ENCODE measurements around the gene ABCG1. TPM values are rescaled to one million over a fixed set of nuclear protein-coding genes. Genes with fewer than 3 reads are reported as not detected.

The ABCG1 gene
- total RNA-seq, 1 experiment from 2014 or later = 0.51 TPM

GRCh38 chr21:42231756-42232155 is 12.8 kb downstream of the ABCG1 start:
- no peak for DNase-seq (ENCODE audit: low read depth)

DNA sequence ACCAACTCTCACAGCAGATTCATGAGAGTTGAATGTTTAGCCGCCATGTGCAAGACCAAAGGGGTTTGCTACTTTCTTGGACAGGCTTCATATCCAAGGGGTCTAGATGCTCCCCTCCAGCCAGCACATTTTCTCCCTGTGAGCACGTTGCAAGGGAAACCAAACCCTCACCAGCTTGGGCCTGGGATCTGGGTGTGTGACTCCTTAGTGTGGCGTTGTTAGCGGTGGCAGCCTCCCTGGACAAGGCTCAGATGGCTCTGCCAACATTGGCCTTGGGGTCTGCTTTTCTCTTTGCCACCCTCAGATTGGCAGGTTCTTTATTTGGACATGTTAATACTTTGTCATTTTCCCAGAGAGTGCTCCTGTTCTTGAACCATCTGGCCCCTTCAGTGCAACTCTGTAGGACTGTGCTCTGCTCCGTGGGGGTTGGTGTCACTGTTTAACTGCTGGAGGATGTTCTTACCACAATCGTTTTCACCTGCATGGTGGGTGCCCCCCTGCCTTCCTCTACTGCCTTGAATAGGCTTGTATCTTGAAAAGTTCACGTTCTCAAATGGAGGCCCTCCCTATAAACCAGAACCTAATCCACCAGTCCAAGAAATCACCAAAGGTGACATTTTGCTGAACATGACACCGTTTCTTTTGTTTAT is 13.4 kb downstream of the ABCG1 start:
- DNase-seq (ENCODE audit: low read depth) = no peak

DNA sequence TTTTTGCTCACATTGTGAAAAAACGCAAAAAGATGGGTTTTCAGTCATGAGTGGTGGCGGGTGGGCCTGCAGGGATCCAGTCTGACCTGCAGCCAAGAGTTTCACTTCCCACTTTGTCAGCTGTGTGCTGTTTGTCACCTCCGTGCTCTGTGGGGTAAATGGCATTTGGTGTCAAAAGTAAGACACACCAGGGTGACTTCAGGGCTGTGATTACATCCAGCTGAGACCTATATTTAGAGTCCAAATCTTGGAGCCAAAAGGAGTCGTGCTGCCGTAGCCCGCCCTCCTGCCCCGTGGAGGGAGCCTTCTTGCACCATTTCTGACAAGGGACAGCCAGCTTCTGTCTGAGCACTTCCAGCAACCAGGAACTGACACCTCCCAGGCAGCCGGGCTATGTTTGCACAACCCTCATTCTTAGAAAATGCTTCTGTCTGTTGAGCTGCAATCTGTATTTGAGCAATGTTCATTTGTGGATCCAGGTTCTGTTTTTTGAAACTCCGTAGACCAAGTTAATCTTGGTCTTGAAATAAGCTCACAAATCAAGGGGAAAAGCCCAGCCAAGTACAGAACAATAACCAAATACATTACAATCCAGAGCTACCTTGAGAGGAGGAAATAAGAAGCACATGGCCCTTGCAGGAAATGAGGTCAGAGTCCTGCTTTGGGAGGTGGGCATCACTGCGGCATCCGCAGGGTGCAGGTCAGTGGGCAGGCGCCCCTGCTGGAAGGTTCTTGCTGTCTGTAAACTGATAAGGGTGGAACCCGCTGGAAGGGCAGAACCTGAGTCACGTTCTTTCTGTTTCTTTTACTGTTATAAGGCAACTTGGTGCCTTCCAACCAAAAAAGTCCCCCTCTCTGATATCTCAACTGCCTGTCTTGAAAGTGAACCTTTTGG is 14.4 kb downstream of the ABCG1 start:
- peak; percentile 41 for DNase-seq (ENCODE audit: low read depth)

GRCh38 chr21:42234041-42234440 is 15.1 kb downstream of the ABCG1 start:
- DNase-seq (ENCODE audit: low read depth) = no peak

DNA sequence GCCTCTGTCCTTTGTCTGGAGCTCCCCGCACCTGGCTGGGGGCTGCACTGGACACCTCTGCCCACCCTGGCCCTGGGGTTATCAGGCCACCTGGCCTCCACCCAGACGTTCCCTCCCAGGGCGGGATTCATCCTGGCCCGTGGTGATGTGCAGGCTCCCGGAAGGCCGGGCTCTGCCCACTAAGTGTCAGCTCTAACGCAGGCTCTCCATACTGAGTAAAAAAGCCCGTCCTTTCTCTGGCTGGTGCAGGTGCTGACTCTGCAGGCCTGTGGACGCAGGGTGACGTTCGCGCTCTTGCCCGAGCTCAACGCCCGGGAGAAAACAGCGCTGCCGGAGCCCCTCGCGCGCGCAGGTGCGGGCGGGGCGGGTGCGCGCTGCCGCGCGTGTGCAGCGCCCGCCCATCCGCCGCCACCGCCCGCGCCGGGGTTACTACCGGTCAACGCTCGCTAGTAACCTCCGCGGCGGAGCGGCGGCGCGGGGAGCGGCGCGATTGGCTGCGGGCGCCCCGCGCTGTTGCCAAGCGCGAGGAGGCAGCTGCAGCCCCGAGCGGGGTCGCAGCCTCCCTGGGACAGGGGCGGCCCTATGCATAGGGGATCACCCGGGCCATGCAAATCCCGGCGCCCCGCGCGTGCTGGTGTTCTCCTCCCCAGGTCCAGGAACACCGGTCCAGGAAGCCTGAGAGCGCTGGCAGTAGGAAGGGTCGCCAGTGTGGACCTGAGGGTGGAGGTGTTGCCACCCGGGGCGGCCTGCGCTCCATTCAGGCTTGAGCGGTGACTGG is 15.7 kb downstream of the ABCG1 start:
- peak; percentile 62 for DNase-seq (ENCODE audit: low read depth)

DNA sequence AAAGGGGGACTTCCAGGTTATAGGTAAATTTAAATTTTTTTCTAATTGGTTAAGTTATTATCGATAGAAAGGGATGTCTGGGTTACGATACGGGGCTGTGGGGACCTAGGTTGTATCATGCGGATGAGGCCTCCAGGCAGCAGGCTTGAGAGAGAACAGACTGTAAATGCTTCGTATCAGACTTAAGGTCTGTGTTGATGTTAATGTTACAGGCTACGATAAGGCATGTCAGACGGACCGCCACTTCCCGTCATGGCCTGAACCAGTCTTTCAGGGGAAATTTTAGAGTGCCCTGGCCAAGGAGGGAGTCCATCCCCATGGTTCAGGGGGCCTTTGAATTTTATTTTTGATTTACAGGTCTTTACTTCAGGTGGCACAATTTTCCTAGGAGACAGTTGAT is 16.7 kb downstream of the ABCG1 start:
- no peak for DNase-seq (ENCODE audit: low read depth)

DNA sequence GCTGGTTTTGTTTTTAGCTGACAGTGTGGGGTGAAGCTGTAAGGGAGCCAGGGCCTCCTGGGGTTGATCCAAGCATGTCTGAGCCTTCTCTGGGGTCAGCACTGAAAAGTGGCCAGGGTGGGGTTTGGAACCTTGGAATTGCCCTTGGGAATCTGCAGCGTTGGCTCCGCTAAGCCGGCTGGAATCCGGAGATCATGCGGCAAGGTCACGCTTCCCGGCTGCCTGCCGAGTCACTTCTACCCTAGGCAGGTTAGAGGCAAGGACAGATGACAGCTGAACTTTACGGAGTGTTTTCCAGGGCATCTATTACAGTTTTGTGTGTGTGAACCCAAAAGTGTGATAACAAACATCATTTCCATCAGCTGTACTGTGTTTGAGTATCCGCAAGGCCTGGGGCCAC is 17.1 kb downstream of the ABCG1 start:
- no peak for DNase-seq (ENCODE audit: low read depth)

DNA sequence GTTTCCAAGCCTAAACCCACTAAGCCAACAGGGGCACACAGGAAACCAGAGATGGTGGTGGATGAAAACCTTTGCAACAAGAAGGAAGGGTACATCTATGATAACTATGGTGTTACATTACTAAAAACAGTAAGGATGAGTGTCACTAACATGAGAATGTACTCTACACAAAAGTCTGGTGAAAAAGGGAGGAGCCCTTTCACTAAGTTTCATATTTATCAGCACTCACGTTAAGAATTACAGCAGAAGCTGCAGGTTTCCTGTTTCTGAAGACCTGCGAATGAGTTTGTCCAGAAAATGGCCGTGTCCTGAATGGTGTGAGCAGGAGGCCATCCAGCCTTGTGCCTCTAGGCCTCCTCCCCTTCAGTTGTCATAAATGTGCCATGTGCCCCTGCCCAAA is 17.8 kb downstream of the ABCG1 start:
- DNase-seq (ENCODE audit: low read depth) = no peak

- no peak for DNase-seq (ENCODE audit: low read depth)
These were observed 18.2 kb downstream of the ABCG1 start for GRCh38 chr21:42237161-42237560.

DNA sequence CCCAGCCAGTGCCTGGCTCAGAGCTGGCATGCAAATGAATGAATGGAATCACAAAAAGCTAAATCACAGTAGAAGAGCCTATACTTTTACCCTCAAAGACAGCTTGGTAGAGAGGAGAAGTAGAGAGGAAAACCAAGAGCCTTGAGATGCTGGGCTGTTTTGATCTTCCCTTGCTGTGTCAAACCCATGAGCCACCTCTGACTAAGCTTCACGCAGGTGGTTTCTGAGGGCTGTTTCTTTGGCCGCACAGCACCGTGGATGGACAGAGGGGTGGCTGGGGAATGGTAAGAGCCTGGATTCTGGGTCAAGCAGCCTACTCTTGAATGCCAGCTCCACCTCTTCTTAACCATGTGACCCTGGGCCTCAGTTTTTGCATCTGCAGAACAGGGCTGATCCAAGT is 18.6 kb downstream of the ABCG1 start:
- DNase-seq (ENCODE audit: low read depth) = no peak

DNA sequence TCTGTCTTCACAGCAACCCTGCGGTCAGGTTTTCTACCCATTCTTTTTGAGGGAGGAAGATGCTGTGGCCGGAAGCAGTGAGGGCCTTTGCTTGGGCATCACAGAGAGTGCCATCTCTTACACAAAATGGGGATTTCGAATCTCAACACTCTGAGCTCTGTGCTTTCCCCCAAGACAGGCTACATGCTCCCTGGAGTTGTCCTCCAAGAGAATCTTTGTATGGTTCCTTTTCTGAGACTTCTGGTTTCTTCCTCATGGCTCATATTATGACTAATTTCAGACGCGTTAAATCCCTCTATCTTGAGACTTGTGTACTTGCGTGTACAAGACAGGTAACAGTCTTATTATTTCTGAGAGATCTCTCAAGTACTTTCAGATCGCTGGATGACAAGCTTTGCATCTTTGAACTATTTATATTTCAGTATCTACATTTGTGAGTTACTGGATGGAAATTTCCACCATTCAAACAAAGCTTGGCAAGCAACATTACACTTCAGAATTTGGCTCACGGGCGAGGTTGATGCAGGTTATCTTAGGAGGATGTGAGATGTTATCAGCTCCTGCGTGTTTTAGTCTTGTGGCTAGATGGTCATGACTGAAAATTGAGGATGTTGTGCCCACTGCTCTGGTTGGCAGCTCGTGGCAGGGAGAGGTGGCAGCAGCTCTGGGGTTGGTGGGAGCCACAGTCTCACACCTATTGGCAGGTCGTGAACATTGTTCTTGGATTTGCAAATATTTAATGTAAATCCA is 19.4 kb downstream of the ABCG1 start:
- DNase-seq (ENCODE audit: low read depth) = no peak

DNA sequence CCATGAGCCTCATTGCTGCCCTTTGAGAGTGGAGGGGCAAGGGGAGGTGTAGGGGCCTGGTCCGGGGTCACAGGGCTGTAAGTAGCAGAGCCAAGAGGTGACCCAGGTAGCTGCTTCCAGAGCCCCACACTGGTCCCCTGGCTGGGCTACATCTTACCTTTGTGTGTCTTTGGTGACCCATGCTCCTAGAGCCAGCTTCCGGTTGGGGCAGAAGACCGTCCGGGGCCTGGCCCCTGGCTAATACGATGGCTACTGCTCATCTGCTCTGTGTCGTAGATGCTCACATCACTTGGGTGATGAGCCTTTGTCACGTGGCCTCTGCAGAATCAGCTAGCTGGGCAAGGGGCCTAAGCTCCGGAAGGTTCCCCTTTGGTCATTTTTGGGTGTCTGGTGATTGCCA is 20.6 kb downstream of the ABCG1 start:
- no peak for DNase-seq (ENCODE audit: low read depth)

GRCh38 chr21:42239973-42240372 is 21.0 kb downstream of the ABCG1 start:
- DNase-seq (ENCODE audit: low read depth) = no peak

GRCh38 chr21:42242611-42243010 is 23.7 kb downstream of the ABCG1 start:
- no peak for DNase-seq (ENCODE audit: low read depth)

DNA sequence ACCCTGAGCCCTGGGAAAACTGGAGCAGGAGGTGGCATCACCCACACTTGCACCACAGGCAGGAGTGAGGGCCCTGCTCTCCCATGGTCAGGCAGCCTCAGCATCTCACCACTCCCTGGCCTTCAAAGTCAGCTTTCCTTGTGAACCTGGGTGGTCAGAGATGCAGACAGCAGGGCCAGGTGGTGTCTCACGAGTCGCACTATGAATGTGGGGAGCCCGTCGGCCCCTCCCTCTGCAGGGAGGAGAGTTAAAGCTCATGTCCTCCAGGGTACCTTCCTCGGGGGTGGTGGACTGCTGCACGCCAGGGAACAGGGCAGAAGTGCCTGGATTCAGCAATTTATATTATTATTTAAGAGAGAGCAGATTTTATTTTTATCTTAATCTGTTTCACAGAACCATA is 24.1 kb downstream of the ABCG1 start:
- DNase-seq (ENCODE audit: low read depth) = no peak

DNA sequence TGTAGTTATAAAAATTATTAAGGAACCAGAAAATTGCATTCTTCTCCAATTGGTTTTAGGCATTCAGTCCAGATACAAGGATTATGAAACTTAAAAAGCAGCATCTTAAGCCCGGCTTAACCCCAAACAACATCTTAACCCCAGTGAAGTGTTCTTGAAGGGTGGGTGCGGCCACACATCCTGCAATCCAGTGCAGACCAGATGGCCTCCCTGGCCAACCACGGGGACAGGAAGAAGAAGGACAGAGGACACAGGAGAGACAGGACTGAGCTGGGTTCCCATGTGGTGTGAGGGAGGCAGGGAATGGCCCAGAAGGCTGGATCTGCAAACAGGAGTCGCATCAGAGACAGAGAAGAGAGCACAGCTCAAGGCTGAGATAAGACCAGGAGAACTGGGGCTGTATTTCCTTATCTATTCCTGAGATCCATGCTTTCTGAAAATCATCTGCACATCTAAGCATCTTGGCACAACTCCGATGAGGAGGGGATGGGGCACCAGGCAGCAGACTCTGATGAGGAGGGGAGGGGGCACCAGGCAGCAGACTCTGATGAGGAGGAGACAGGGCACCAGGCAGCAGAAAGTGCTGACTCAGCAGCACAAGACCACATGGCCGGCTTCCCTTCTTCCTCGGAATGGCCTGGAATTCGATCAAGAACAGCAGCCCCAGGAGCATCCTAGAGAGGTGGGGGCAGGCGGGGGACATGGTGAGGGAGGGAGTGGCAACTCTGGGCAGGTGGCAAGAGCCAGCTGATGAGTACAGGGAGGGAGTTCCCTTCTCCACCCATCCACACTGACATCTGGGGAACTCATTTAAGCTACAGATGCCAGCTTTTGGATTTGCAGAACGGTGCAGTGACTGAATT is 26.6 kb downstream of the ABCG1 start:
- DNase-seq (ENCODE audit: low read depth) = no peak

DNA sequence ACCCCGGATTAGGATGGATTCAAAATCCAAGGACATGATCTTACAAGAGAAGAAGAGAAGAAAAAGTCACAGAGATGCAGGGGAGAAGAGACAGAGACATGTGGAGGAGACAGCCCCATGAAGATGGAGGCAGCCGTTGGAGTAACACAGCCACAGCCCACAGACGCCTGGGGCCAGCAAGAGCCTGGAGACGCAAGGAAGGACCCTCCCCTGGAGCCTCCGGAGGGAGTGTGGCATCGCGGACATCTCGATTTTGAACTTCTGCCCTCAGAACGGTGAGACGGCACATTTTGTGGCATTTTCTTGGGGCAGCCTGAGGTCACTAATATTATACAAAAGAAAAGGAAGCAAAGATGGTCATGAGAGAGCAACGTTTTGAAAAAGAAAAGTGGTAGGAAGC is 28.8 kb downstream of the ABCG1 start:
- no peak for DNase-seq (ENCODE audit: low read depth)

DNA sequence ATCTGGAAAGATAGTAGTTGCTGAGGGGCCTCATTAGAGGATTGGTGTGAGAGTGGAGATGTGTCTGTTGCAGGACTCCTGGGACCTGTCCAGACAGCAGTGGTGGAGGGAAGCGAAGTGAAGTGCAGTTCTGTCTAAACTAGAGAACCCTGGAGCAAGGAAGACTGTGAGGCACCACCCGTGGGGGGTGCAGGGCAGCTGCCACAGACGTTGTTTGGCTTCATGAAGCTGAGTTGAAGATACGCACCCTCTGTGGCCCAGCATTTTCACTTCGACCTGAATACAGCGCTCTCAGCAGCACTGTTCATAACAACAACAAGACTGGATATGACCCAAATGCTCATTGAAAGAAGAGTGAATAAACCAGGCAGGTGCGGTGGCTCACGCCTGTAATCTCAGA is 29.3 kb downstream of the ABCG1 start:
- DNase-seq (ENCODE audit: low read depth) = no peak

- no peak for DNase-seq (ENCODE audit: low read depth)
These were observed 30.1 kb downstream of the ABCG1 start for GRCh38 chr21:42248783-42249597.
